Activated T-helper 17 cell treated with anti-CD3 and anti-CD28 coated beads, Interleukin-2, amount 50 U/mL, for 72 hours (primary cell): ENCODE measurements around the gene RNF39. TPM values are rescaled to one million over a fixed set of nuclear protein-coding genes. Genes with fewer than 3 reads are reported as not detected.
A peak's percentile ranks its signal among the peaks of the same experiment; 100 is the strongest.
"Not testable (repeated sequence)": the region's sequence is repeated elsewhere in the genome, so short reads cannot be mapped to it uniquely, and the experiment has no call there.

Experiments
- ATAC-seq: fragments of 150-1000 bp; cut with Tn5 transposase; replicated peaks from 2 replicates; pipeline ENCODE4 v1.10.0; 2021; ENCODE audit warnings: mild to moderate bottlenecking, moderate library complexity
- H3K27ac Mint-ChIP-seq: one replicate; pipeline ENCODE4 v1.8.0; 2022; ENCODE audit warnings: mixed read lengths
- H3K27me3 Mint-ChIP-seq: one replicate; pipeline ENCODE4 v1.8.0; 2022; ENCODE audit warnings: mixed read lengths
- H3K36me3 Mint-ChIP-seq: one replicate; pipeline ENCODE4 v1.8.0; 2022; ENCODE audit warnings: low read depth, mild to moderate bottlenecking, mixed read lengths
- H3K4me1 Mint-ChIP-seq: one replicate; pipeline ENCODE4 v1.8.0; 2022; ENCODE audit warnings: mixed read lengths
- H3K4me3 Mint-ChIP-seq: one replicate; pipeline ENCODE4 v1.8.0; 2022; ENCODE audit warnings: mild to moderate bottlenecking, mixed read lengths
- H3K9me3 Mint-ChIP-seq: one replicate; pipeline ENCODE4 v1.8.0; 2022; ENCODE audit warnings: mixed read lengths
- total RNA-seq, 2 donors: library from RNA; stranded (reverse); gene quantifications; one replicate each; pipeline ENCODE4 v1.2.3, GENCODE V29; 2022

Gene RNF39
- total RNA-seq, 2 donors from 2014 or later, result not detected

- Mint-ChIP-seq H3K36me3 (peaks cover 8% of the 10 kb centered on the region), H3K9me3 (no peaks in the 10 kb centered on the region), H3K4me3 (no peak overlapping the region), H3K27ac (no peak overlapping the region), H3K4me1 (no peaks in the 10 kb centered on the region), H3K27me3 (no peaks in the 10 kb centered on the region)
- no peak for ATAC-seq
These were observed 46.0 kb downstream of the RNF39 start for GRCh38 chr6:30029588-30029987.

GRCh38 chr6:30025186-30025585 lies 50.4 kb downstream of the RNF39 start:
- Mint-ChIP-seq H3K4me3 (no peak overlapping the region), H3K4me1 (no peaks in the 10 kb centered on the region), H3K27ac (no peak overlapping the region), H3K36me3 (no peaks in the 10 kb centered on the region), H3K27me3 (no peaks in the 10 kb centered on the region), H3K9me3 (no peaks in the 10 kb centered on the region)
- ATAC-seq, result no peak

GRCh38 chr6:30022712-30023111 lies 52.9 kb downstream of the RNF39 start:
- not testable (repeated sequence) for H3K4me3 Mint-ChIP-seq, H3K4me1 Mint-ChIP-seq, H3K36me3 Mint-ChIP-seq, H3K27ac Mint-ChIP-seq, H3K9me3 Mint-ChIP-seq, H3K27me3 Mint-ChIP-seq, ATAC-seq

GRCh38 chr6:30022189-30022588 lies 53.4 kb downstream of the RNF39 start:
- no peaks in the 10 kb centered on the region for H3K9me3 Mint-ChIP-seq
- ATAC-seq, result no peak
- no peak overlapping the region for H3K4me3 Mint-ChIP-seq
- no peaks in the 10 kb centered on the region for H3K27me3 Mint-ChIP-seq
- no peaks in the 10 kb centered on the region for H3K36me3 Mint-ChIP-seq
- no peak overlapping the region for H3K27ac Mint-ChIP-seq
- H3K4me1 Mint-ChIP-seq, result no peaks in the 10 kb centered on the region

GRCh38 chr6:30020626-30021025 lies 54.9 kb downstream of the RNF39 start:
- Mint-ChIP-seq H3K4me1 (no peaks in the 10 kb centered on the region), H3K9me3 (no peaks in the 10 kb centered on the region), H3K4me3 (no peak overlapping the region), H3K27me3 (no peaks in the 10 kb centered on the region), H3K27ac (peak overlapping the region; percentile 35), H3K36me3 (no peaks in the 10 kb centered on the region)
- no peak for ATAC-seq

Other genes with a start within 250 kb of the RNF39 start
- gene HLA-G, start 247.9 kb downstream of the RNF39 start, total RNA-seq, result 1 to 10 TPM in 1 of 2 donors, not detected in 1; 2.5 TPM
- gene HLA-A, start 133.2 kb downstream of the RNF39 start, total RNA-seq, result 1,000 to 10,000 TPM; 1,094 to 1,926 TPM
- 10 to 100 TPM; 39.8 to 59.5 TPM for gene POLR1H, start 14.5 kb downstream of the RNF39 start, total RNA-seq
- 10 to 100 TPM; 50.8 to 69.9 TPM for gene PPP1R11, start 8.6 kb downstream of the RNF39 start, total RNA-seq
- not detected for gene TRIM31, start 37.3 kb upstream of the RNF39 start, total RNA-seq
- not detected for gene TRIM40, start 60.4 kb upstream of the RNF39 start, total RNA-seq
- gene TRIM10, start 85.4 kb upstream of the RNF39 start, total RNA-seq, result under 1 TPM in 1 of 2 donors, not detected in 1; 0.16 TPM
- not detected for gene TRIM15, start 87.8 kb upstream of the RNF39 start, total RNA-seq
- 10 to 100 TPM; 37.6 to 67.0 TPM for gene TRIM26, start 137.6 kb upstream of the RNF39 start, total RNA-seq